NCI-H510A treated with DMSO at 0.1 percent for 48 hours (cell line): Measurements from ENCODE around the gene CCDC157.

Experiments
- DNase-seq: peaks from one replicate; lab custom pipeline; 2025; lab: John Stamatoyannopoulos, UW

CCDC157 gene

GRCh38 chr22:30416403-30416802 lies 59.6 kb downstream of the CCDC157 start:
- DNase-seq = no peak

GRCh38 chr22:30416837-30417236 lies 60.0 kb downstream of the CCDC157 start:
- DNase-seq = no peak

- DNase-seq = no peak
Measured at GRCh38 chr22:30420347-30421125, 63.7 kb downstream of the CCDC157 start.

- no peak for DNase-seq
Measured at GRCh38 chr22:30421695-30422480, 65.1 kb downstream of the CCDC157 start.

- DNase-seq = peak; percentile 34
Measured at GRCh38 chr22:30422481-30423300, 65.9 kb downstream of the CCDC157 start.

- no peak for DNase-seq
Measured at GRCh38 chr22:30423301-30423958, 66.6 kb downstream of the CCDC157 start.

- DNase-seq = peak; percentile 97
Measured at GRCh38 chr22:30423959-30424533, 67.2 kb downstream of the CCDC157 start.

GRCh38 chr22:30424534-30425326 lies 67.9 kb downstream of the CCDC157 start:
- peak; percentile 42 for DNase-seq

- DNase-seq = no peak
Measured at GRCh38 chr22:30425327-30425615, 68.5 kb downstream of the CCDC157 start.

- peak; percentile 48 for DNase-seq
Measured at GRCh38 chr22:30425616-30426387, 69.0 kb downstream of the CCDC157 start, which contains the start of gene MTFP1. TSS of gene MTFP1 (plus strand) at chr22:30425768. CDS start at chr22:30425880, 112 bp downstream.
